Measurements from ENCODE around the gene MEGF8.

Gene MEGF8

GRCh38 chr19:42287017-42287826 is 38.2 kb upstream of the MEGF8 start:
- no peak for DNase-seq (ENCODE audit: low read depth)
- TF ChIP-seq CTCF (conservative IDR thresholded peaks at IDR 0.05; ENCODE audit: control insufficient read depth, insufficient read depth, low read depth, low read length) = no peak
- H3K4me3 ChIP-seq (ENCODE audit: control insufficient read depth, low read depth, low read length) = no peak overlapping the region

GRCh38 chr19:42287827-42288107 is 37.7 kb upstream of the MEGF8 start:
- DNase-seq (ENCODE audit: low read depth) = no peak
- TF ChIP-seq CTCF (conservative IDR thresholded peaks at IDR 0.05; ENCODE audit: control insufficient read depth, insufficient read depth, low read depth, low read length) = no peak
- H3K4me3 ChIP-seq (ENCODE audit: control insufficient read depth, low read depth, low read length) = no peak overlapping the region

- H3K4me3 ChIP-seq (ENCODE audit: control insufficient read depth, low read depth, low read length) = no peak overlapping the region
- TF ChIP-seq CTCF (conservative IDR thresholded peaks at IDR 0.05; ENCODE audit: control insufficient read depth, insufficient read depth, low read depth, low read length) = no peak
- DNase-seq (ENCODE audit: low read depth) = no peak
Measured at GRCh38 chr19:42288387-42288786, 37.0 kb upstream of the MEGF8 start.

- no peak for DNase-seq (ENCODE audit: low read depth)
- TF ChIP-seq CTCF (conservative IDR thresholded peaks at IDR 0.05; ENCODE audit: control insufficient read depth, insufficient read depth, low read depth, low read length) = no peak
- no peak overlapping the region for H3K4me3 ChIP-seq (ENCODE audit: control insufficient read depth, low read depth, low read length)
Measured at GRCh38 chr19:42288881-42289555, 36.4 kb upstream of the MEGF8 start.

GRCh38 chr19:42289556-42290041 is 35.8 kb upstream of the MEGF8 start:
- DNase-seq (ENCODE audit: low read depth) = no peak
- TF ChIP-seq CTCF (conservative IDR thresholded peaks at IDR 0.05; ENCODE audit: control insufficient read depth, insufficient read depth, low read depth, low read length) = no peak
- no peak overlapping the region for H3K4me3 ChIP-seq (ENCODE audit: control insufficient read depth, low read depth, low read length)

- H3K4me3 ChIP-seq (ENCODE audit: control insufficient read depth, low read depth, low read length) = no peak overlapping the region
- no peak for TF ChIP-seq CTCF (conservative IDR thresholded peaks at IDR 0.05; ENCODE audit: control insufficient read depth, insufficient read depth, low read depth, low read length)
- no peak for DNase-seq (ENCODE audit: low read depth)
Measured at GRCh38 chr19:42290136-42290522, 35.3 kb upstream of the MEGF8 start.
